Esophagus muscularis mucosa (tissue), 4 donors: Measurements from ENCODE around the gene POLR3E. TPM values are rescaled to one million over a fixed set of nuclear protein-coding genes. Genes with fewer than 3 reads are reported as not detected.

Source experiments
- DNase-seq: peaks from one replicate; pipeline ENCODE4 v3.0.0-alpha.2; 2017; ENCODE audit errors: extremely low spot score
- H3K27ac ChIP-seq, 4 donors: fragments of 200-600 bp; sonication (generic); replicated peaks in 1 of 4; 1 replicate in 3 of 4; 2 replicates in 1 of 4; pipeline ENCODE4 v1.5.1; 2016 to 2019; ENCODE audit warnings: mild to moderate bottlenecking in 1 of 4
- H3K27me3 ChIP-seq, 4 donors: fragments of 200-600 bp; sonication (generic); one replicate each; pipeline versions ENCODE4 v1.5.1 to v1.6.0; 2016 to 2019
- H3K36me3 ChIP-seq, 4 donors: fragments of 200-600 bp; sonication (generic); one replicate each; pipeline ENCODE4 v1.5.1; 2016 to 2019
- H3K4me1 ChIP-seq, 4 donors: fragments of 200-600 bp; sonication (generic); one replicate each; pipeline ENCODE4 v1.5.1; 2016 to 2019
- H3K4me3 ChIP-seq, 4 donors: fragments of 200-600 bp; sonication (generic); 1 replicate in 2 of 4; 2 replicates in 2 of 4; pipeline ENCODE4 v1.5.1; 2016 to 2019; ENCODE audit warnings: mild to moderate bottlenecking in 4 of 4, moderate library complexity in 1 of 4
- H3K9me3 ChIP-seq, 4 donors: fragments of 200-600 bp; sonication (generic); 1 replicate in 3 of 4; 2 replicates in 1 of 4; pipeline ENCODE4 v1.5.1; 2016 to 2019
- EP300 ChIP-seq: sonication (generic); formaldehyde crosslinking; IDR thresholded peaks from one replicate; pipeline ENCODE4 v1.6.1; 2017; ENCODE audit warnings: antibody characterized with exemption
- POLR2A ChIP-seq: fragments of 450-650 bp; IDR thresholded peaks from one replicate; pipeline ENCODE4 v1.6.1; 2017; ENCODE audit warnings: antibody characterized with exemption, moderate library complexity, mild to moderate bottlenecking, low read depth
- POLR2AphosphoS5 ChIP-seq, 2 donors: sonication (generic); formaldehyde crosslinking; IDR thresholded peaks; one replicate each; pipeline ENCODE4 v1.6.1; 2017; ENCODE audit warnings: antibody characterized with exemption in 2 of 2
- WGBS: methylation state at CpG from one replicate; pipeline ENCODE4 v1.1.5; 2018; 5-methylcytosine and 5-hydroxymethylcytosine counted together
- intact Hi-C: fragments of 100-400 bp; cut with DNase I; formaldehyde crosslinking; loops from one replicate; pipeline ENCODE4 v1.15.1; 2023
- total RNA-seq, 4 donors: library from RNA; depleted of rRNA; stranded (reverse); fragments of >200 nt; gene quantifications; one replicate each; pipeline versions ENCODE4 v1.1.0 to v1.2.1, GENCODE V29; 2016
- TF ChIP-seq, protein P1 (sequence below), 3 experiments: fragments of 200-600 bp in 2 of 3; fragments of 450-650 bp in 1 of 3; sonication (generic) in 2 of 3; IDR thresholded peaks; one replicate each; pipeline ENCODE4 v1.5.1; 2017 to 2019; ENCODE audit warnings: antibody characterized with exemption in 3 of 3, mild to moderate bottlenecking in 2 of 3, moderate library complexity in 1 of 3

Gene POLR3E
- total RNA-seq, 4 donors from 2014 or later, result 39.9 to 50.7 (median 49.0) TPM

DNA sequence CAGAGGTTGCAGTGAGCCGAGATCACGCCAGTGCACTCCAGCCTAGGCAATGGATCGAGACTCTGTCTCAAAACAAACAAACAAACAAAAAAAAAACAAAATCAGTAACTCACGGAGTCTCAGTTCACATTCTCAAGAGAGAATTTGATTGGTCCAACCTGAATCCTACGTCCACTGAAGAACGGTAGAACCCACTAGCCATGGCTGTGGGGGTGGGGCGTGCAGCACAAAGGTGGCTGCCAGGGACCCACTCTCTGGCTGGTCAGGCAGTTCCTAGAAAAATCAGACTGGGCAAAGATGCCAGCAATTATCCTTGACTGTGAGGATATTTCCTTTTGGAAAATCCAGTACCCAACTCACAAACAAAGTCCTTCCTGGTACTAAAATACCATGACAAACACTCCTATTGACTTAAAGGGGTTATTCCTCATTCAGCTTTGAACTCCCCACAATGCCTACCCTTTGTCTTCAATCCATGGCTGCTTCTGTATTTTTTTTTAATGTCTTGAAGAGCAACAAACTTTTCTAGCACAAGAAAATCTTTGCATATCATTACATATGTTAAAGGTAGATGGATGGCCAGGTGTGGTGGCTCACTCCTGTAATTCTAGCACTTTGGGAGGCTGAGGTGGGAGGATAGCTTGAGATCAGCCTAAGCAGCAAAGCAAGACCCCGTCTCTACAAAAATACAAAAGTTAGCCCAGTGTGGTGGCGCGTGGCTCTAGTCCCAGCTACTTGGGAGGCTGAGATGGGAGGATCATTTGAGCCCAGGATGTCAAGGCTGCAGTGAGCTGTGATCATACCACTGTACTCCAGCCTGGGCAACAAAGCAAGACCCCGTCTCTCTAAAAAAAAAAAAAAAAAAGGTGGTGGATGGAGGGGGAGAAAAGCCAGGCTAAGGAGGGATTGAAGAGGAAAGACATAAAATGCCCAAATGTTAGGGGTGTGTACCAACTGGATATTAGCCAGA, 3.8 kb upstream of the POLR3E start:
- Histone ChIP-seq H3K27ac (no peak overlapping the region), H3K9me3 (no peaks in the 10 kb centered on the region), H3K27me3 (peaks cover 0 to 2% (median 0%) of the 10 kb centered on the region in 4 donors), H3K4me3 (no peak overlapping the region), H3K4me1 (peaks cover 6 to 14% (median 12%) of the 10 kb centered on the region in 4 donors), H3K36me3 (no peaks in the 10 kb centered on the region)
- intact Hi-C loops, result loop anchor here (5.0 kb wide), 1 partner anchor 51 kb away; no protein-coding TSS in a partner anchor
- no peak for DNase-seq
- TF ChIP-seq EP300 (no peak), POLR2A (no peak), POLR2AphosphoS5 (IDR thresholded peaks at IDR 0.05) (no peak)
- TF ChIP-seq, protein P1, sequence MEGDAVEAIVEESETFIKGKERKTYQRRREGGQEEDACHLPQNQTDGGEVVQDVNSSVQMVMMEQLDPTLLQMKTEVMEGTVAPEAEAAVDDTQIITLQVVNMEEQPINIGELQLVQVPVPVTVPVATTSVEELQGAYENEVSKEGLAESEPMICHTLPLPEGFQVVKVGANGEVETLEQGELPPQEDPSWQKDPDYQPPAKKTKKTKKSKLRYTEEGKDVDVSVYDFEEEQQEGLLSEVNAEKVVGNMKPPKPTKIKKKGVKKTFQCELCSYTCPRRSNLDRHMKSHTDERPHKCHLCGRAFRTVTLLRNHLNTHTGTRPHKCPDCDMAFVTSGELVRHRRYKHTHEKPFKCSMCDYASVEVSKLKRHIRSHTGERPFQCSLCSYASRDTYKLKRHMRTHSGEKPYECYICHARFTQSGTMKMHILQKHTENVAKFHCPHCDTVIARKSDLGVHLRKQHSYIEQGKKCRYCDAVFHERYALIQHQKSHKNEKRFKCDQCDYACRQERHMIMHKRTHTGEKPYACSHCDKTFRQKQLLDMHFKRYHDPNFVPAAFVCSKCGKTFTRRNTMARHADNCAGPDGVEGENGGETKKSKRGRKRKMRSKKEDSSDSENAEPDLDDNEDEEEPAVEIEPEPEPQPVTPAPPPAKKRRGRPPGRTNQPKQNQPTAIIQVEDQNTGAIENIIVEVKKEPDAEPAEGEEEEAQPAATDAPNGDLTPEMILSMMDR (IDR thresholded peaks at IDR 0.05), result no peak
- 89% methylated on average over 11 of the region's 11 CpGs for WGBS

DNA sequence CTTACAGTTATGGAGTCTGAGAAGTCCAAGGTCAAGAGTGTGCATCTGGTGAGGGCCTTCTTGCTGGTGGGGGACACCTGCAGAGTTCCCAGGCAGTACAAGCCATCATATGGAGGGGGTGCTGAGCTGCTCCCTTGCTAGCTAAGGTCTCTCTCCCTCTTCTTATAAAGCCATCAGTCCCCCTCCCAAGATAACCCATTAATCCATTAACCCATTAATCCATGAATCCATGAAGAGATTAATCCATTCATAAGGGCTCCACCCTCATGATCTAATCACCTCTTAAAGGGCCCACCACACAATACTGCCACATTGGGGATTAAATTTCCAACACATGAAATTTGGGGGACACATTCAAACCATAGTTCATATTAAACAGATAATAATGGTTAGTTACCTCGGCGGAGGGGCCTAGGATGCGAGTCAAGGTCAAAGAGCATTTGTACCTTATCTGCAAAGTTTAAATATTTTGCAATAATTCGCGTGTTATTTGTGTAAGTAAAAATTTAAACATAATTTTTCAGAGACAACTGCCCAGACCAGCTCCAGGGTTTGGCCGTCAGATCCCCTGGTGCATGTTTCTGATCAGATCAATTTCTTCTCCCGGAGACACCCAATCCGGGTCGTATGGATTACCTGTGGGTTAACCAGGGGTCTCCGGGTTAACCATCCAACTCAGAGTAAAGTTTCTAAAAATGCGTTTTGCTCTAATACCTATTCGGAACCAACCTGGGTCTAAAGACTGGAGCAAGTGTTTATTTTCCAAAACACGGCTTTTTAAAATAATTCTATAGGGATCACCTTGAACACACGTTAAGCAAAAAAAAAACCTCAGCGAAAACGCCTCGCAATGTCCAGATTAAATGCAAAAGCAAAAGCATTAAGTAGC, 740 bp upstream of the POLR3E start:
- peak overlapping the region; percentile 24 to 96 (median 60) for H3K27ac ChIP-seq
- intact Hi-C loops, result loop anchor here (2.0 to 5.0 kb wide), 4 partner anchors 90 to 344 kb away; partner anchors contain the start of genes EEF2K, PDZD9 and UQCRC2
- TF ChIP-seq POLR2AphosphoS5 (IDR thresholded peaks at IDR 0.05), result no peak
- no peak for TF ChIP-seq EP300
- TF ChIP-seq POLR2A, result no peak
- TF ChIP-seq, protein P1 (IDR thresholded peaks at IDR 0.05), result no peak
- no peak for DNase-seq
- H3K36me3 ChIP-seq, result peaks cover 0 to 5% (median under 1%) of the 10 kb centered on the region in 4 donors
- WGBS, result 3% methylated on average over 17 of the region's 17 CpGs
- no peaks in the 10 kb centered on the region for H3K9me3 ChIP-seq
- peak overlapping the region; percentile 85 to 93 (median 90) for H3K4me3 ChIP-seq
- peaks cover 0 to 4% (median 0%) of the 10 kb centered on the region in 4 donors for H3K27me3 ChIP-seq
- peaks cover 21 to 40% (median 39%) of the 10 kb centered on the region in 4 donors for H3K4me1 ChIP-seq

DNA sequence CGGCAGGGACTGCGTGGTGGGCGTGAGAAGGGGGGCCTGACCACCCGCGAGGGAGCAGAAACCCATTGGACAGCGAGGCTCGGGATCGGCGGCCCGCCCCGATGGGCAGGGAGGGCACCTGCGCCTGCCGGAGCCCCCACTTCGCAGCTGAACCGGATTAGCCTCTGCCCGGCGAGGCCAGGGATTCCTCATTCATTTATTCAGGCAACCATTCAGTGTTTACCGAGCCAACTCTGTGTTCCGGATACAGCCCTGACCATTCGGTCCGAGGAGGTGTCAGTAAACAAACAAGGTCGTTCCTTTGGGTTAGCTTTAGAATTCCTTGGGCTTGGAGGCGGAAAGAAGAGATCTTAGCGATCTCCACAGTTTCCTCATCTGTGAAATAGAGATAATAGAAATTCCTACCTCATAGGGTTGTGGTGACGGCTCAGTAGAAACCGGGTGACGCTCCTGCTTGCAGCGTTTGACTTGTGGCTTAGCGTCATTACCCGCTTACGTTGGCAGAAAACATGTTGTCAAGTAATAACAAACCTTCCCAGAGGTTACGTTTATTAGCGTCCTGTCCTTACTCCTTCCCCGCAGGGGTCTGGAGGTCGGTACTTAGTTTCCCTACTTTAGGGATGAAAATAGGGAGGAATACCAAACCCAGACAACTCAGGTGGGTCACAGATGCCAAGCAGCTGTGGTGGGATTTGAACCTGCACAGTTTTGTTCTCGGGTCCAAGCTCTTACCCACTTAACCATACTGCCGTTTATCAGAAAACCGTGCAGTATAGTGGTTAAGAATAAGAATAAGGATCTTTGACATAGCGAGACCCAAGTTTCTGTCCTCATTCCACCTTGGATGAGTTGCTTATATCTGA, 893 bp downstream of the POLR3E start:
- Histone ChIP-seq H3K27ac (peak overlapping the region; percentile 92 to 96 (median 96)), H3K4me3 (peak overlapping the region; percentile 85 to 93 (median 90)), H3K4me1 (peaks cover 21 to 40% (median 39%) of the 10 kb centered on the region in 4 donors), H3K9me3 (no peaks in the 10 kb centered on the region), H3K36me3 (peaks cover 0 to 21% (median 14%) of the 10 kb centered on the region in 4 donors), H3K27me3 (peaks cover 0 to 4% (median 0%) of the 10 kb centered on the region in 4 donors)
- DNase-seq, result peak; percentile 92
- intact Hi-C loops, result loop anchor here (2.0 to 5.0 kb wide), 4 partner anchors 91 to 346 kb away; partner anchors contain the start of genes EEF2K, PDZD9 and UQCRC2
- TF ChIP-seq POLR2AphosphoS5 (IDR thresholded peaks at IDR 0.05) (peak; percentile 48 to 67), EP300 (peak; percentile 19), POLR2A (no peak)
- TF ChIP-seq, protein P1 (IDR thresholded peaks at IDR 0.05), result no peak
- 2% methylated on average over 19 of the region's 39 CpGs for WGBS
